HEK293 (cell line): Measurements from ENCODE around the gene BHLHE41.

Experiments used
- CTCF ChIA-PET: fragments of 350-600 bp; formaldehyde crosslinking; extraction: SDS; loops from one replicate; lab custom pipeline; 2021; ENCODE audit warnings: antibody characterized with exemption; lab: Yijun Ruan, JAX
- POLR2A ChIA-PET: fragments of 300-600 bp; formaldehyde crosslinking; extraction: SDS; loops from one replicate; lab custom pipeline; 2020; ENCODE audit warnings: antibody characterized with exemption, inconsistent platforms; lab: Yijun Ruan, JAX
- H3K27ac ChIP-seq: fragments of 200-500 bp; sonication (Bioruptor generic); 2 replicates; pipeline ENCODE4 v1.5.1; 2014; ENCODE audit warnings: low read depth, low read length, control low read depth, inconsistent platforms; ENCODE audit errors: extremely low read depth
- H3K36me3 ChIP-seq, 2 experiments: fragments of 200-500 bp in 1 of 2; sonication (Bioruptor generic) in 1 of 2; 1 replicate in 1 of 2; 2 replicates in 1 of 2; pipeline ENCODE4 v1.5.1; 2014 to 2017; ENCODE audit warnings: inconsistent platforms in 2 of 2, low read length in 2 of 2; ENCODE audit not compliant: control insufficient read depth in 2 of 2, insufficient read depth in 1 of 2
- H3K4me1 ChIP-seq: fragments of 200-500 bp; sonication (Bioruptor generic); 2 replicates; pipeline ENCODE4 v1.5.1; 2014; ENCODE audit warnings: mild to moderate bottlenecking, low read length, inconsistent platforms; ENCODE audit not compliant: control insufficient read depth, insufficient read depth
- H3K4me3 ChIP-seq: 2 replicates; pipeline ENCODE4 v1.5.1; 2011; ENCODE audit warnings: low read depth, mild to moderate bottlenecking, control low read depth, low read length, moderate library complexity
- H3K9me3 ChIP-seq: fragments of 200-500 bp; sonication (Bioruptor generic); 2 replicates; pipeline ENCODE4 v1.5.1; 2014; ENCODE audit warnings: low read depth, low read length, inconsistent platforms; ENCODE audit not compliant: control insufficient read depth, insufficient read depth
- BCL11A ChIP-seq: fragments of 450-650 bp; formaldehyde crosslinking; IDR thresholded peaks from 2 replicates; pipeline ENCODE4 v1.5.1; 2016; ENCODE audit warnings: low read depth, missing biosample characterization, missing genetic modification characterization
- CTCF ChIP-seq: fragments of 450-650 bp; formaldehyde crosslinking; IDR thresholded peaks from 2 replicates; pipeline ENCODE4 v1.5.1; 2016; ENCODE audit warnings: missing biosample characterization, missing genetic modification characterization
- OSR2 ChIP-seq: fragments of 450-650 bp; formaldehyde crosslinking; IDR thresholded peaks from 2 replicates; pipeline ENCODE4 v1.5.1; 2016; ENCODE audit warnings: missing biosample characterization, missing genetic modification characterization
- PATZ1 ChIP-seq: fragments of 450-650 bp; formaldehyde crosslinking; IDR thresholded peaks from 2 replicates; pipeline ENCODE4 v1.5.1; 2016; ENCODE audit warnings: missing biosample characterization, missing genetic modification characterization
- PRDM1 ChIP-seq: fragments of 450-650 bp; formaldehyde crosslinking; IDR thresholded peaks from 2 replicates; pipeline ENCODE4; 2016; ENCODE audit warnings: missing biosample characterization, missing genetic modification characterization
- SETDB1 ChIP-seq: IDR thresholded peaks from one replicate; pipeline ENCODE4 v1.6.1; 2017; ENCODE audit warnings: mild to moderate bottlenecking, low read length, moderate library complexity, mixed read lengths; ENCODE audit not compliant: insufficient read length
- ZNF18 ChIP-seq: fragments of 450-650 bp; formaldehyde crosslinking; IDR thresholded peaks from 2 replicates; pipeline ENCODE4 v1.5.1; 2016; ENCODE audit warnings: missing biosample characterization, missing genetic modification characterization
- ZNF19 ChIP-seq: fragments of 450-650 bp; formaldehyde crosslinking; IDR thresholded peaks from 2 replicates; pipeline ENCODE4; 2016; ENCODE audit warnings: missing biosample characterization, missing genetic modification characterization, low read depth
- ZNF311 ChIP-seq: fragments of 450-650 bp; formaldehyde crosslinking; IDR thresholded peaks from 2 replicates; pipeline ENCODE4 v1.5.1; 2017; ENCODE audit warnings: missing biosample characterization, missing genetic modification characterization, borderline replicate concordance
- ZNF354C ChIP-seq: fragments of 450-650 bp; formaldehyde crosslinking; IDR thresholded peaks from 2 replicates; pipeline ENCODE4 v1.5.1; 2016; ENCODE audit warnings: missing biosample characterization, missing genetic modification characterization, low read depth, borderline replicate concordance
- ZNF449 ChIP-seq: fragments of 450-650 bp; formaldehyde crosslinking; IDR thresholded peaks from 2 replicates; pipeline ENCODE4 v1.5.1; 2017; ENCODE audit warnings: missing biosample characterization, mild to moderate bottlenecking, missing genetic modification characterization, moderate library complexity
- ZNF561 ChIP-seq: fragments of 450-650 bp; IDR thresholded peaks from 2 replicates; pipeline ENCODE4 v1.5.1; 2018; ENCODE audit warnings: missing biosample characterization, missing genetic modification characterization, borderline replicate concordance
- ZNF654 ChIP-seq: fragments of 450-650 bp; formaldehyde crosslinking; IDR thresholded peaks from 2 replicates; pipeline ENCODE4 v1.5.1; 2016; ENCODE audit warnings: low read depth, missing biosample characterization, missing genetic modification characterization
- ZNF660 ChIP-seq: fragments of 450-650 bp; IDR thresholded peaks from 2 replicates; pipeline ENCODE4 v1.5.1; 2018; ENCODE audit warnings: missing biosample characterization, mild to moderate bottlenecking, missing genetic modification characterization
- ZNF664 ChIP-seq: fragments of 450-650 bp; formaldehyde crosslinking; IDR thresholded peaks from 2 replicates; pipeline ENCODE4 v1.5.1; 2016; ENCODE audit warnings: missing biosample characterization, missing genetic modification characterization
- ZNF843 ChIP-seq: fragments of 450-650 bp; formaldehyde crosslinking; IDR thresholded peaks from 2 replicates; pipeline ENCODE4 v1.5.1; 2016; ENCODE audit warnings: missing biosample characterization, missing genetic modification characterization
- TF ChIP-seq, protein P1 (sequence below): fragments of 450-650 bp; formaldehyde crosslinking; IDR thresholded peaks from 2 replicates; pipeline ENCODE4 v1.5.1; 2016; ENCODE audit warnings: missing biosample characterization, missing genetic modification characterization
- TF ChIP-seq, protein P2 (sequence below): fragments of 450-650 bp; formaldehyde crosslinking; IDR thresholded peaks from 2 replicates; pipeline ENCODE4 v1.5.1; 2017; ENCODE audit warnings: missing biosample characterization, missing genetic modification characterization

BHLHE41 gene

DNA sequence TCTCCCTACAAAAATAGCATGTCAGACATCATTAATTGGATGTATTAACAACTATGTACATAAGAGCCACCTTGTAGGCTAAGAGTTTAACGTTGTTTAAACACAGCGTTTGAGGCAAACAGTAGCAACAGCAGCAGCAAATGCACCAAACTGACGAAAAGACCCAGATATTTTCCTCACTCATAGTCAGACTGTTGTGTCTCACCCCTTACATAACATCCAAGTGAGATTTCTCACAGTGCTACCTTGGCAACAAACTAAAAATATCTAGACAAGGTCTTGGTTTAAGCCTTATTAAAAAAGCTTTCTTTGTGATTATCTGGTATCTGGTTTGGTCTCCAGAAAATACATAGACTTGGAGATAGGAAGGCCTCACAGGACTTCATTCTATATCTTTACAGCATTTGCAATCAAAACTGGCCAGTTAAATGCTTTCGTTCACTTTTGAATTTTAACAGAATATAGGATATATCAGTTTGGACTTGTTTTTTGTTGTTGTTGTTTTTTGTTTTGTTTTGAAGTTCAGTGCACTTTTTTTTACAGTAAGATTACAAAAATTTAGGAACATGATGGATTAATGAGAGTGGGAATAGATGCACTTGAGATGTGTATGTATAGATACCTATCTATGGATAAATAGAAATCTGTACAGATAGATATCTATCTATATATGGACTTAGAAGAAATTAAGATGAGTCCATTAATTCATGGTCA lies 4.1 kb downstream of the BHLHE41 start:
- CTCF ChIA-PET = interaction anchor here (0.6 to 3.9 kb wide), 16 partner anchors 12 to 531 kb away, joined by 3 to 21 read pairs (median 4); no protein-coding TSS in a partner anchor
- H3K4me3 ChIP-seq = no peak overlapping the region
- no peaks in the 10 kb centered on the region for H3K36me3 ChIP-seq
- no peak overlapping the region for H3K27ac ChIP-seq
- H3K9me3 ChIP-seq = no peaks in the 10 kb centered on the region
- peaks cover 12% of the 10 kb centered on the region; the same call in 1 of the 2 replicates for H3K4me1 ChIP-seq
- no peak for TF ChIP-seq ZNF18 (tag by site-specific recombination)
- TF ChIP-seq OSR2 (tag by site-specific recombination) = peak; percentile 59
- no peak for TF ChIP-seq ZNF354C (tag by site-specific recombination)
- TF ChIP-seq ZNF561 (tag by site-specific recombination) = no peak
- TF ChIP-seq ZNF664 (tag by site-specific recombination) = no peak
- TF ChIP-seq ZNF449 (tag by site-specific recombination) = no peak
- POLR2A ChIA-PET = no interaction called here

- Histone ChIP-seq H3K36me3 (no peaks in the 10 kb centered on the region), H3K4me1 (peaks cover 12% of the 10 kb centered on the region; the same call in 1 of the 2 replicates), H3K4me3 (no peak overlapping the region), H3K27ac (no peak overlapping the region), H3K9me3 (no peaks in the 10 kb centered on the region)
- ChIA-PET CTCF (interaction anchor here (0.6 to 3.9 kb wide), 27 partner anchors 9 to 769 kb away, joined by 3 to 21 read pairs (median 3); no protein-coding TSS in a partner anchor), POLR2A (no interaction called here)
- TF ChIP-seq PRDM1 (tag by site-specific recombination) = peak; percentile 44; the same call in 1 of the 2 replicates
- TF ChIP-seq ZNF654 (tag by site-specific recombination) = peak; percentile 75
- TF ChIP-seq ZNF311 (tag by site-specific recombination) = no peak
- peak; percentile 61; the same call in 1 of the 2 replicates for TF ChIP-seq ZNF660 (tag by site-specific recombination)
- 0 out of 2 replicates have a peak, but pooled peaks have one; percentile 19 for TF ChIP-seq PATZ1 (tag by site-specific recombination)
- no peak for TF ChIP-seq ZNF843 (tag by site-specific recombination)
- TF ChIP-seq BCL11A (tag by site-specific recombination) = no peak
- TF ChIP-seq, protein P1, sequence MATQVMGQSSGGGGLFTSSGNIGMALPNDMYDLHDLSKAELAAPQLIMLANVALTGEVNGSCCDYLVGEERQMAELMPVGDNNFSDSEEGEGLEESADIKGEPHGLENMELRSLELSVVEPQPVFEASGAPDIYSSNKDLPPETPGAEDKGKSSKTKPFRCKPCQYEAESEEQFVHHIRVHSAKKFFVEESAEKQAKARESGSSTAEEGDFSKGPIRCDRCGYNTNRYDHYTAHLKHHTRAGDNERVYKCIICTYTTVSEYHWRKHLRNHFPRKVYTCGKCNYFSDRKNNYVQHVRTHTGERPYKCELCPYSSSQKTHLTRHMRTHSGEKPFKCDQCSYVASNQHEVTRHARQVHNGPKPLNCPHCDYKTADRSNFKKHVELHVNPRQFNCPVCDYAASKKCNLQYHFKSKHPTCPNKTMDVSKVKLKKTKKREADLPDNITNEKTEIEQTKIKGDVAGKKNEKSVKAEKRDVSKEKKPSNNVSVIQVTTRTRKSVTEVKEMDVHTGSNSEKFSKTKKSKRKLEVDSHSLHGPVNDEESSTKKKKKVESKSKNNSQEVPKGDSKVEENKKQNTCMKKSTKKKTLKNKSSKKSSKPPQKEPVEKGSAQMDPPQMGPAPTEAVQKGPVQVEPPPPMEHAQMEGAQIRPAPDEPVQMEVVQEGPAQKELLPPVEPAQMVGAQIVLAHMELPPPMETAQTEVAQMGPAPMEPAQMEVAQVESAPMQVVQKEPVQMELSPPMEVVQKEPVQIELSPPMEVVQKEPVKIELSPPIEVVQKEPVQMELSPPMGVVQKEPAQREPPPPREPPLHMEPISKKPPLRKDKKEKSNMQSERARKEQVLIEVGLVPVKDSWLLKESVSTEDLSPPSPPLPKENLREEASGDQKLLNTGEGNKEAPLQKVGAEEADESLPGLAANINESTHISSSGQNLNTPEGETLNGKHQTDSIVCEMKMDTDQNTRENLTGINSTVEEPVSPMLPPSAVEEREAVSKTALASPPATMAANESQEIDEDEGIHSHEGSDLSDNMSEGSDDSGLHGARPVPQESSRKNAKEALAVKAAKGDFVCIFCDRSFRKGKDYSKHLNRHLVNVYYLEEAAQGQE (tag by site-specific recombination) = peak; percentile 73; the same call in 1 of the 2 replicates
- TF ChIP-seq, protein P2, sequence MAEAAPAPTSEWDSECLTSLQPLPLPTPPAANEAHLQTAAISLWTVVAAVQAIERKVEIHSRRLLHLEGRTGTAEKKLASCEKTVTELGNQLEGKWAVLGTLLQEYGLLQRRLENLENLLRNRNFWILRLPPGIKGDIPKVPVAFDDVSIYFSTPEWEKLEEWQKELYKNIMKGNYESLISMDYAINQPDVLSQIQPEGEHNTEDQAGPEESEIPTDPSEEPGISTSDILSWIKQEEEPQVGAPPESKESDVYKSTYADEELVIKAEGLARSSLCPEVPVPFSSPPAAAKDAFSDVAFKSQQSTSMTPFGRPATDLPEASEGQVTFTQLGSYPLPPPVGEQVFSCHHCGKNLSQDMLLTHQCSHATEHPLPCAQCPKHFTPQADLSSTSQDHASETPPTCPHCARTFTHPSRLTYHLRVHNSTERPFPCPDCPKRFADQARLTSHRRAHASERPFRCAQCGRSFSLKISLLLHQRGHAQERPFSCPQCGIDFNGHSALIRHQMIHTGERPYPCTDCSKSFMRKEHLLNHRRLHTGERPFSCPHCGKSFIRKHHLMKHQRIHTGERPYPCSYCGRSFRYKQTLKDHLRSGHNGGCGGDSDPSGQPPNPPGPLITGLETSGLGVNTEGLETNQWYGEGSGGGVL = no peak
- 0 out of 2 replicates have a peak, but pooled peaks have one; percentile 32 for TF ChIP-seq CTCF
- TF ChIP-seq SETDB1 = no peak
- no peak for TF ChIP-seq ZNF19
Observed at GRCh38 chr12:26119391-26119989, 5.3 kb downstream of the BHLHE41 start.
